Midbrain (tissue), 1 donor: Measurements from ENCODE around the gene SYT17.

Experiments used
- DNase-seq: peaks from one replicate; lab custom pipeline; 2025; lab: John Stamatoyannopoulos, UW

SYT17 gene

DNA sequence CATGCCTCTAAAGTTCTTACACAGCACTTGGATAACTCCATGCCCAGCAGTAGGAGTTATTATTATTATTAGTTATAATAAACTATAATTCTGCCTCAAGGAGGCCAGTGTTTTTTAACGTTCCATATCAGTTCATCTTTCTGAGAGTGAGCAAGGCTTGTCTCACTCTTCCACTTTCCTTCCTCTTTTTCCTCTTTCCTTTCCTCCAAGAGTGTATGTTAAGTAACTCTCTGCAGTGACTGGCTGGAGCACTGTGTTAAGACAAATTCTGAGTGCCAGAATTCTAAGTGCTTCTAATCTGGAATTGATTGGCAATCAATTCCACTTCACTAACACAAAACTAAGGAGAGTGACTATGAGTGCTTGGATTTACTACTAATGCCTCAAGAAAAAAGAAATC, 133.9 kb downstream of the SYT17 start:
- DNase-seq: no peak

DNA sequence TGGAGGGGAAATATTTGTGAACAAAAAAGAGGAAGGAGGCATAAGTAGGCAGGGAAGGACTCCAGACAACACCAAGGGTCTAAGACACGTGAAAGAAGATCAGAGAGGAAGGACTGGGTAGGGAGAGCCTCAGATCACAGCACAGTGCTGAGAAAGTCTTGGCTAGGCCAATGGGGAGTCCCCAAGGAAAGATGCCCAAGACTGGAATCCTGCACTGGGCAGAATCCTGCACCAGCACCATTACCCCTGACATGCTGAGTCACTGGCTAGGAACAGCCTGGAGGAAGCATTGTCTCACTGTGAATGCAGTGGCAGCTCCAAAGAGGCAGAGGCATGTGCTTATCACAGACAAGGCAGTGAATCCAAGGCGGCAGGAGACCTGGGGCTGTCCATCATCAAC, 136.7 kb downstream of the SYT17 start:
- DNase-seq: no peak

DNA sequence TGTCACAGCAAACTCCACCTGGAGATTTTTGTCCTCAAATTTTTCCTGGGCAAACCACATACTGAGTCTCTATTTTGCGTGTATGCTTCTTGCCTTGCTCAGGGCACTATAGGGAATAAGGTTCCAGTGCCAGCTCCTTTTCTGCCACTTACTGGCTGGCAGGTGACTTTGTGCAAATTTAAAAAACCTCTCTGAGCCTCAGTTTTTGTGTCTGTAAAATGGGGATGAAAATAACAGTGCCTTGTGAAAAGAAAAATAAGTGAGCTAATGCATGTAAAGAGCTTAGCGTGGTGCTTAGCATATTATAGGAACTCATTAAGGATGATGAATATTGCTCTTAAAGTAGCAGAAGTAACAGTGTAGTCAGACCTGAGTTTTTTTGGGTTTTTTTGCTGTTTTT, 137.4 kb downstream of the SYT17 start:
- DNase-seq: no peak

DNA sequence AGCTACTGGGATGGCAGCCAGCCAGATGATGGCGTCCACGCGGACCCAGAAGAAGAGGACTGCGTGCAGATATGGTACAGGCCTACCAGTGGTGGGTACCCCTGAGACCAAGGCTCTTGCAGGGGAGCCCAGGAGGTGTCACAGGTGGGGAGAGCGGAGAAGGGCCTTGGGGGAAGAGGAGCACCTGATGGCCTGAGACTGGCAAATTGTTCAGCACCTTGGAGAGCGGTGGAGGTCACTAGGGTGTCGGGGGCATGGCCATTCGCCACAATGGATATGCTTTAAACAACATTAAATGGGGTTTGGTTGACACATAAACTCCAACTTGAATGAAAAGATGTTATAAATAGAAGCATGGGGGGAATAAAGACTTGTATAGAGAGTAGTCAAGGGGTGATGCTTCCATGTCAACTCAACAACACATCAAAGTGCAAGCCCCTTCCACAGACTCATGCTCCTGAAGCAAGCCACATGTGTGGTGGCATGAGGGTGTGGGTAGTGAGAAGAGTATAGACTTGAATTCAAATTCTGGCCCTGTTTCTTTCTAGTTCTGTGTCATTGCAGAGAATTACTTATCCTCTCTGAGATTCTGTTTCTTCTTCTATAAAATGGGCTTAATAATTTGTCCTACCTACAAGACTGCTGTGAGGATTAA, 139.7 kb downstream of the SYT17 start:
- DNase-seq: no peak

DNA sequence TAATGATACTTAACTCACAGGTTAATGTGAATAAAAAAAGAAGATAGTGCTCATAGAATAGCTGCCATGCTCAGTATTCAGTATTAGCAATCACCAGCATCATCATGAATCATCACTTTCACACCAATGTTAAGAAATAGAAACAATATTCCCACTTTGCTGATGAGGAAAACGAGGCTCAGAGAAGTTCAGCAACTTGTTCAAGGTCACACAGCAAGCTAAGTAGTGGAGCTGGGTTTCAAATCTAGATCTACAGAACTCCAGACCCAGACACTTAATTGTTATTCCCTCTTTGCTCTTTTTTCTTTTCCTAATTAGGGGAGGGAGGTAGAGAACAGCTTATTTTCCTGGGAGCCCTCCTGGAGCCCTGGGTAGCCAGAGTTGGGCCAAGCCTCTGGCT, 140.4 kb downstream of the SYT17 start:
- no peak for DNase-seq

DNA sequence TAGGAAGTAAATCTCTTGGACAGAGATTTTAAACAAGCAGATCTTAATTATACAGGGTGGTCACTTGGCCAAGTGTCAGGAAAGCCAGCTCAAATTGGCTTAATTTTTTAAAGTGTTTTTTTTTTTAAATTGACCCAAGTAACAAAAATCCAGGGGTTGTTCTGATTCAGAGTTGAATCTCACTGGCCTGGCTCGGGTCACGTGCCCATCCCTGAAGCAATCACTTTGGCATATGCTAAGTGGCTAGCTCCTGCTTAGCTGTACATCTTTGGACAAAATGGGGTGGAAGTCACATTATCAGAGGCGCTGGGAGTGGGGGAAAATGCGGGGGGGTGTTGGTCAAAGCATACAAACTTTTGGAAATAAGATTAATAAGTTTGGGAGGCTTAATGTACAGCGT, 141.1 kb downstream of the SYT17 start:
- no peak for DNase-seq

DNA sequence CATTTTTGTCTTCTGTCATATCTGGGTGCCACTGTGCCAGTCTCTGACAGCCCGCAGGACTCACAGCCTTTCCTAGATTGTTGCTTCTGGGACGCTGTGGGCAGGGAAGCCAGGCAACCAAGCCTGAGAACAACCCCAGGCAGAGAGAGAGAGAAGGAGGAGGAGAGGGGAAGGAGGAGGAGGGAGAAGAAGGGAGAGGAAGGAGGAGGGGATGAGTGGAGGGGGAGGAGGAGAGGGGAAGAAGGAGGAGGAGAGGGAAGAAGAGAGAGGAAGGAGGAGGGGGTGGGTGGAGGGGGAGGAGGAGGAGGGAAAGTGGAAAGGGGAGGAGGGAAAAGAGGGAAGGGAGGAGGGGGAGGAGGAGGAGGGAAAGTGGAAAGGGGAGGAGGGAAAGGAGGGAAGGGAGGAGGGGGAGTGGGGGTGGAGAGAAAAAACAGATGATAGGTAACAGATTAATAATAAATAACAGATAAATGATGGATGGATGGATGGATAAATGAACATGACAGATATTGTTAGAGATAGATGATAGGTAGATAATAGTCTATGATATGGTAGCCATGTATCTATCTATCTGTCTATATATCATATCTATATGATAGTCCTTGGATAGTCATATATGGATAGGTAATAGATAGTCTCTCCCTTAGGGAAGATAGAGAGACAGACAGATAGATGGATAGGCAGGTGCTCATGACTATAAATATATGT, 146.8 kb downstream of the SYT17 start:
- no peak for DNase-seq

DNA sequence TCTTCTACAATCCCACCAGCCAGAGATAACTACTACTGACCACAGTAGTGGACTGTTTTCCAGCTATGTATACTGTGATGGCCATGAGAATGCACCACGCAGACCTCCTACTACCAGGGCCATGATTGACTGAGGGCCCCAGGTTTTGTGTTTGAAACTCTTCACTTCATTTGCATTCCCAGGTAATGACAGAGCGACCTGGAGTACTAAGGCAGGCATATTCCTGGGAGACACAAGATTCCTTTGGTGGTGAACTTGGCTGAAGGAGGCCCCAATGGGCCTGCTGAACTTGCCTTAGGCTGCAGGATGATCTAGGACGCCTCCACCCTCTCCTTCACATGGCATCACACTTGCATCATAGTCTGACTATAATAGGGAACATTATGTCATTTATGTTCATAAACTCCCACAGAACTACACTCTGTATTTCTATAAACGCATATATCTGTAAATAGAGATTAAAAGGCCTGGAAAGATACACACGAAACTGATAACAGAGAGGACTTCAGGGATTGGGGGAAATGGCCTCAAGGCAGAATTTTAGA, 147.9 kb downstream of the SYT17 start:
- DNase-seq: no peak

DNA sequence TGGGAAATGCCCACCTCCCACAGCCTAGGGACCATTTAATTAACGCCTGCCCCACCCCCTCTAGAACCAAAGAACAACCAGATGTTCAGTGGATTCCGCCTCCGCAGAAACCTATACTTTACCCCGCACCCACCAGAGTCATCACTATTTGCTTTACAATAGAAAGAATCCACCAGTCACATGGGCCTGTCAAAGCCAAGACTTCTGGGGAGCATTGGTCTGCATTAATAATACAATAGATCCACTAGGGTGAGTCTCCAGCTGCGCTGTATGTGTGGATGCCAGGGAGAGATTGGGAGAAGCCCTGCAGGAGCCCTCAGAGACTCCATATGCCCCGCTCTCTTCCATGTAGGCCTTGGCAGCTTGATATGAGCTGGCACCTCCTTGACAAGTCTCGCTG, 148.8 kb downstream of the SYT17 start:
- no peak for DNase-seq
